Panc1 (cell line): ENCODE data around the gene ZNF678. TPM values are rescaled to one million over a fixed set of nuclear protein-coding genes. Genes with fewer than 3 reads are reported as not detected.

Source experiments
- ATAC-seq: fragments of 200-7000 bp; cut with Tn5 transposase; 2 replicates; pipeline ENCODE4 v1.9.1; 2020; ENCODE audit warnings: mild to moderate bottlenecking, moderate library complexity
- BruUV-seq: library from RNA; stranded (reverse); fragments of 400-500 nt; replicated peaks from 2 replicates; lab custom pipeline; 2021; lab: Mats Ljungman, UMichigan
- CTCF ChIA-PET: fragments of 300-600 bp; sonication (Branson Sonifier 250); formaldehyde crosslinking; loops from one replicate; lab custom pipeline; 2022; ENCODE audit warnings: antibody characterized with exemption; lab: Charles Lee
- POLR2A ChIA-PET: fragments of 300-600 bp; sonication (Branson Sonifier 250); formaldehyde crosslinking; loops from one replicate; lab custom pipeline; 2022; ENCODE audit warnings: antibody characterized with exemption; lab: Charles Lee
- DNase-seq: peaks from one replicate; pipeline ENCODE4 v3.0.0-alpha.2; 2010; ENCODE audit warnings: low read depth, low spot score
- H3K27ac ChIP-seq: 2 replicates; pipeline ENCODE4 v1.5.1; 2011; ENCODE audit warnings: mild to moderate bottlenecking, low read length, inconsistent platforms
- H3K27me3 ChIP-seq: fragments of 200-500 bp; sonication (Bioruptor generic); 2 replicates; pipeline ENCODE4 v1.6.0; 2014; ENCODE audit warnings: low read length, inconsistent platforms; ENCODE audit not compliant: control insufficient read depth, insufficient read depth
- H3K36me3 ChIP-seq: fragments of 200-500 bp; sonication (Bioruptor generic); 2 replicates; pipeline ENCODE4 v1.5.1; 2014; ENCODE audit warnings: inconsistent platforms, mild to moderate bottlenecking, low read length, moderate library complexity; ENCODE audit not compliant: control insufficient read depth, insufficient read depth
- H3K4me1 ChIP-seq: 2 replicates; pipeline ENCODE4 v1.5.1; 2011; ENCODE audit warnings: inconsistent platforms, mild to moderate bottlenecking, low read length, moderate library complexity; ENCODE audit not compliant: control insufficient read depth, insufficient read depth
- H3K4me3 ChIP-seq, 2 experiments: 2 replicates each; pipeline ENCODE4 v1.5.1; 2011 to 2012; ENCODE audit warnings: low read depth in 2 of 2, low read length in 2 of 2, mild to moderate bottlenecking in 2 of 2, inconsistent platforms in 1 of 2, moderate library complexity in 1 of 2
- H3K9me3 ChIP-seq: fragments of 200-500 bp; sonication (Bioruptor generic); 2 replicates; pipeline ENCODE4 v1.5.1; 2014; ENCODE audit warnings: low read depth, mild to moderate bottlenecking, inconsistent platforms, low read length, moderate library complexity; ENCODE audit not compliant: control insufficient read depth, insufficient read depth
- POLR2AphosphoS5 ChIP-seq: IDR thresholded peaks from 2 replicates; pipeline ENCODE4 v1.6.1; 2012; ENCODE audit warnings: mild to moderate bottlenecking, low read depth, low read length, moderate library complexity
- SIN3A ChIP-seq: IDR thresholded peaks from 2 replicates; pipeline ENCODE4 v1.6.1; 2012; ENCODE audit warnings: low read depth, mild to moderate bottlenecking, low read length, moderate library complexity, borderline replicate concordance; ENCODE audit not compliant: insufficient read depth
- TCF7L2 ChIP-seq: IDR thresholded peaks from 2 replicates; pipeline ENCODE4 v1.6.1; 2011; ENCODE audit warnings: mild to moderate bottlenecking, low read depth, low read length, inconsistent platforms
- in situ Hi-C: cut with HindIII; loops from 2 replicates; pipeline ENCODE4 v1.10.0; 2016; ENCODE audit warnings: low sequenced_read_pairs, low pct_unique_long_range_greater_than_20kb
- intact Hi-C: fragments of 100-400 bp; cut with micrococcal nuclease; formaldehyde crosslinking; loops from one replicate; pipeline ENCODE4 v1.10.0; 2022; ENCODE audit not compliant: unreplicated experiment
- total RNA-seq: library from RNA; stranded (reverse); gene quantifications from one replicate; pipeline ENCODE4 v1.2.1, GENCODE V29; 2021; ENCODE audit not compliant: unreplicated experiment
- TF ChIP-seq, protein P1 (sequence below), 2 experiments: IDR thresholded peaks; 2 replicates each; pipeline ENCODE4 v1.6.1; 2011 to 2012; ENCODE audit warnings: low read depth in 2 of 2, control low read depth in 1 of 2, low read length in 1 of 2, mild to moderate bottlenecking in 1 of 2, moderate library complexity in 1 of 2; ENCODE audit not compliant: insufficient read depth in 1 of 2
- TF ChIP-seq, protein P2 (sequence below): fragments of 450-650 bp; IDR thresholded peaks from 2 replicates; pipeline ENCODE4 v1.5.1; 2017; ENCODE audit warnings: mild to moderate bottlenecking

The ZNF678 gene
- total RNA-seq, 1 experiment from 2014 or later: 8.0 TPM

- peaks cover 100% of the 10 kb centered on the region for H3K9me3 ChIP-seq
- H3K36me3 ChIP-seq: no peaks in the 10 kb centered on the region; the same call in 1 of the 2 replicates
- no peaks in the 10 kb centered on the region for H3K27me3 ChIP-seq
- H3K4me3 ChIP-seq: no peak overlapping the region
- ChIA-PET CTCF (no interaction called here), POLR2A (no interaction called here)
- in situ Hi-C loops (no loop called here), intact Hi-C loops (no loop called here)
- ATAC-seq: no peak
- BruUV-seq: no TSS peak
- TF ChIP-seq, protein P1, sequence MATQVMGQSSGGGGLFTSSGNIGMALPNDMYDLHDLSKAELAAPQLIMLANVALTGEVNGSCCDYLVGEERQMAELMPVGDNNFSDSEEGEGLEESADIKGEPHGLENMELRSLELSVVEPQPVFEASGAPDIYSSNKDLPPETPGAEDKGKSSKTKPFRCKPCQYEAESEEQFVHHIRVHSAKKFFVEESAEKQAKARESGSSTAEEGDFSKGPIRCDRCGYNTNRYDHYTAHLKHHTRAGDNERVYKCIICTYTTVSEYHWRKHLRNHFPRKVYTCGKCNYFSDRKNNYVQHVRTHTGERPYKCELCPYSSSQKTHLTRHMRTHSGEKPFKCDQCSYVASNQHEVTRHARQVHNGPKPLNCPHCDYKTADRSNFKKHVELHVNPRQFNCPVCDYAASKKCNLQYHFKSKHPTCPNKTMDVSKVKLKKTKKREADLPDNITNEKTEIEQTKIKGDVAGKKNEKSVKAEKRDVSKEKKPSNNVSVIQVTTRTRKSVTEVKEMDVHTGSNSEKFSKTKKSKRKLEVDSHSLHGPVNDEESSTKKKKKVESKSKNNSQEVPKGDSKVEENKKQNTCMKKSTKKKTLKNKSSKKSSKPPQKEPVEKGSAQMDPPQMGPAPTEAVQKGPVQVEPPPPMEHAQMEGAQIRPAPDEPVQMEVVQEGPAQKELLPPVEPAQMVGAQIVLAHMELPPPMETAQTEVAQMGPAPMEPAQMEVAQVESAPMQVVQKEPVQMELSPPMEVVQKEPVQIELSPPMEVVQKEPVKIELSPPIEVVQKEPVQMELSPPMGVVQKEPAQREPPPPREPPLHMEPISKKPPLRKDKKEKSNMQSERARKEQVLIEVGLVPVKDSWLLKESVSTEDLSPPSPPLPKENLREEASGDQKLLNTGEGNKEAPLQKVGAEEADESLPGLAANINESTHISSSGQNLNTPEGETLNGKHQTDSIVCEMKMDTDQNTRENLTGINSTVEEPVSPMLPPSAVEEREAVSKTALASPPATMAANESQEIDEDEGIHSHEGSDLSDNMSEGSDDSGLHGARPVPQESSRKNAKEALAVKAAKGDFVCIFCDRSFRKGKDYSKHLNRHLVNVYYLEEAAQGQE (IDR thresholded peaks at IDR 0.05; ENCODE audit: insufficient read depth in 1 of 2, low read depth in 2 of 2, low read length in 1 of 2): no peak
- TF ChIP-seq SIN3A: no peak
- no peaks in the 10 kb centered on the region for H3K4me1 ChIP-seq
- DNase-seq: no peak
- no peak overlapping the region for H3K27ac ChIP-seq
Observed at GRCh38 chr1:227654858-227655752, 91.7 kb downstream of the ZNF678 start.

DNA sequence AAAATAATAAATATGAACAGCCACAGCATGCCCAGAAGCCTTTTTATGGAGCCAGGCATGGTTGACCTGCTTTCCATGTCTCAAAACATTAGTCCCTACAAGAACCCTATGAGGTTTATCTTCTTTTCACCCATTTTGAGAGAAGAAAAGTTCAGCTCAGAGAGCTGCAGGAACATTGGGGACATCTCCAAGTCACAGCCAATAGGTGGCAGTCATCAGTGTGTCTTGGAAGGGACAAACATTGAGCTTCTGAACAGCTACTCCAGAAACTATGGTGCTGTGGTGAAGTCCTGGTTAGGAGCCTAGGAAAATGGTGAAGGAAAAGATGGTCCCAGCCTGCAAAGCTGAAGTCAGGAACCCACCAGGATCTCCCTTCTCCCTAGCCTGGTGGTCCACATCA lies 98.1 kb downstream of the ZNF678 start:
- H3K36me3 ChIP-seq: no peaks in the 10 kb centered on the region
- BruUV-seq: no TSS peak
- POLR2A ChIA-PET: no interaction called here
- intact Hi-C loops: no loop called here
- DNase-seq (no peak), ATAC-seq (no peak)
- H3K9me3 ChIP-seq: peaks cover 90% of the 10 kb centered on the region
- in situ Hi-C loops: no loop called here
- H3K4me3 ChIP-seq: no peak overlapping the region
- H3K27ac ChIP-seq: no peak overlapping the region
- CTCF ChIA-PET: no interaction called here
- H3K27me3 ChIP-seq: no peaks in the 10 kb centered on the region
- H3K4me1 ChIP-seq: no peaks in the 10 kb centered on the region
- TF ChIP-seq, protein P2, sequence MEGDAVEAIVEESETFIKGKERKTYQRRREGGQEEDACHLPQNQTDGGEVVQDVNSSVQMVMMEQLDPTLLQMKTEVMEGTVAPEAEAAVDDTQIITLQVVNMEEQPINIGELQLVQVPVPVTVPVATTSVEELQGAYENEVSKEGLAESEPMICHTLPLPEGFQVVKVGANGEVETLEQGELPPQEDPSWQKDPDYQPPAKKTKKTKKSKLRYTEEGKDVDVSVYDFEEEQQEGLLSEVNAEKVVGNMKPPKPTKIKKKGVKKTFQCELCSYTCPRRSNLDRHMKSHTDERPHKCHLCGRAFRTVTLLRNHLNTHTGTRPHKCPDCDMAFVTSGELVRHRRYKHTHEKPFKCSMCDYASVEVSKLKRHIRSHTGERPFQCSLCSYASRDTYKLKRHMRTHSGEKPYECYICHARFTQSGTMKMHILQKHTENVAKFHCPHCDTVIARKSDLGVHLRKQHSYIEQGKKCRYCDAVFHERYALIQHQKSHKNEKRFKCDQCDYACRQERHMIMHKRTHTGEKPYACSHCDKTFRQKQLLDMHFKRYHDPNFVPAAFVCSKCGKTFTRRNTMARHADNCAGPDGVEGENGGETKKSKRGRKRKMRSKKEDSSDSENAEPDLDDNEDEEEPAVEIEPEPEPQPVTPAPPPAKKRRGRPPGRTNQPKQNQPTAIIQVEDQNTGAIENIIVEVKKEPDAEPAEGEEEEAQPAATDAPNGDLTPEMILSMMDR: no peak
- TF ChIP-seq SIN3A (no peak), TCF7L2 (no peak), POLR2AphosphoS5 (no peak)
- TF ChIP-seq, protein P1 (IDR thresholded peaks at IDR 0.05; ENCODE audit: insufficient read depth in 1 of 2, low read depth in 2 of 2, low read length in 1 of 2): no peak
